ENCODE data around the gene GALNT2.

- TF ChIP-seq CTCF (conservative IDR thresholded peaks at IDR 0.05; ENCODE audit: low read length), result no peak
- TF ChIP-seq EZH2phosphoT487 (IDR thresholded peaks at IDR 0.05; ENCODE audit: borderline replicate concordance), result no peak
Observed at GRCh38 chr1:230293390-230293700, 226.3 kb downstream of the GALNT2 start.
